A549 (cell line): Measurements from ENCODE around the gene THY1.

Experiments used
- HDAC2 ChIP-seq: fragments of 200-600 bp; sonication (generic); IDR thresholded peaks from 2 replicates; pipeline ENCODE4 v1.6.1; 2016
- HEYL ChIP-seq: fragments of 250-450 bp; sonication (Bioruptor Pico); IDR thresholded peaks from 2 replicates; pipeline ENCODE4 v1.8.0; 2021; ENCODE audit warnings: mild to moderate bottlenecking, moderate library complexity
- MYC ChIP-seq: IDR thresholded peaks from 2 replicates; pipeline ENCODE4 v1.6.1; 2012; ENCODE audit warnings: mild to moderate bottlenecking, inconsistent platforms, low read length, improper control_type of control experiment, borderline replicate concordance
- POLR2A ChIP-seq: IDR thresholded peaks from 2 replicates; pipeline ENCODE4 v1.6.1; 2012; ENCODE audit warnings: mild to moderate bottlenecking, low read length
- TF ChIP-seq, protein P1 (sequence below): fragments of 450-650 bp; IDR thresholded peaks from 2 replicates; pipeline ENCODE4 v1.6.1; 2014; ENCODE audit warnings: antibody characterized with exemption
- TF ChIP-seq, protein P2 (sequence below): fragments of >200 bp; sonication (Bioruptor Twin); formaldehyde crosslinking; IDR thresholded peaks from 3 replicates; pipeline ENCODE4 v1.5.1; 2016
- TF ChIP-seq, protein P3 (sequence below): fragments of 200-600 bp; sonication (generic); IDR thresholded peaks from 2 replicates; pipeline ENCODE4 v1.6.1; 2016; ENCODE audit warnings: antibody characterized with exemption, mild to moderate bottlenecking, moderate library complexity

DNA sequence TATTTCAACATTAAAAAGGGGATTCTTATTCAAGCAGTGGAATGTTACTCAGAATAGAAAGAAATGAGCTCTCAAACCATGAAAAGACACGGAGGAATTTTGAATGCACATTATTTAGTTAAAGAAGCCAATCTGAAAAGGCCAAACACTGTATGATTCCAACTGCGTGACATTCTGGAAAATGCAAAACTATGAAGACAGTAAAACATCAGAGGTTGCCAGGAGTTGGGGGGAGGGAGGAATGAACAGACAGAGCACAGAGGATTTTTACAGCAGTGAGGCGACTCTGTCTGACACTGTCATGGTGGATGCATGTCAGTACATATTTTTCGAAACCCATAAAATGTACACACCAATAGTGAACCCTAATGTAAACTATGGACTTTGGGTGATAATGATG, 22.9 kb upstream of the THY1 start:
- TF ChIP-seq, protein P1, sequence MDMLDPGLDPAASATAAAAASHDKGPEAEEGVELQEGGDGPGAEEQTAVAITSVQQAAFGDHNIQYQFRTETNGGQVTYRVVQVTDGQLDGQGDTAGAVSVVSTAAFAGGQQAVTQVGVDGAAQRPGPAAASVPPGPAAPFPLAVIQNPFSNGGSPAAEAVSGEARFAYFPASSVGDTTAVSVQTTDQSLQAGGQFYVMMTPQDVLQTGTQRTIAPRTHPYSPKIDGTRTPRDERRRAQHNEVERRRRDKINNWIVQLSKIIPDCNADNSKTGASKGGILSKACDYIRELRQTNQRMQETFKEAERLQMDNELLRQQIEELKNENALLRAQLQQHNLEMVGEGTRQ: no peak
- TF ChIP-seq POLR2A (no peak), MYC (no peak), HDAC2 (no peak), HEYL (no peak)
- TF ChIP-seq, protein P2, sequence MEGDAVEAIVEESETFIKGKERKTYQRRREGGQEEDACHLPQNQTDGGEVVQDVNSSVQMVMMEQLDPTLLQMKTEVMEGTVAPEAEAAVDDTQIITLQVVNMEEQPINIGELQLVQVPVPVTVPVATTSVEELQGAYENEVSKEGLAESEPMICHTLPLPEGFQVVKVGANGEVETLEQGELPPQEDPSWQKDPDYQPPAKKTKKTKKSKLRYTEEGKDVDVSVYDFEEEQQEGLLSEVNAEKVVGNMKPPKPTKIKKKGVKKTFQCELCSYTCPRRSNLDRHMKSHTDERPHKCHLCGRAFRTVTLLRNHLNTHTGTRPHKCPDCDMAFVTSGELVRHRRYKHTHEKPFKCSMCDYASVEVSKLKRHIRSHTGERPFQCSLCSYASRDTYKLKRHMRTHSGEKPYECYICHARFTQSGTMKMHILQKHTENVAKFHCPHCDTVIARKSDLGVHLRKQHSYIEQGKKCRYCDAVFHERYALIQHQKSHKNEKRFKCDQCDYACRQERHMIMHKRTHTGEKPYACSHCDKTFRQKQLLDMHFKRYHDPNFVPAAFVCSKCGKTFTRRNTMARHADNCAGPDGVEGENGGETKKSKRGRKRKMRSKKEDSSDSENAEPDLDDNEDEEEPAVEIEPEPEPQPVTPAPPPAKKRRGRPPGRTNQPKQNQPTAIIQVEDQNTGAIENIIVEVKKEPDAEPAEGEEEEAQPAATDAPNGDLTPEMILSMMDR: no peak
- TF ChIP-seq, protein P3, sequence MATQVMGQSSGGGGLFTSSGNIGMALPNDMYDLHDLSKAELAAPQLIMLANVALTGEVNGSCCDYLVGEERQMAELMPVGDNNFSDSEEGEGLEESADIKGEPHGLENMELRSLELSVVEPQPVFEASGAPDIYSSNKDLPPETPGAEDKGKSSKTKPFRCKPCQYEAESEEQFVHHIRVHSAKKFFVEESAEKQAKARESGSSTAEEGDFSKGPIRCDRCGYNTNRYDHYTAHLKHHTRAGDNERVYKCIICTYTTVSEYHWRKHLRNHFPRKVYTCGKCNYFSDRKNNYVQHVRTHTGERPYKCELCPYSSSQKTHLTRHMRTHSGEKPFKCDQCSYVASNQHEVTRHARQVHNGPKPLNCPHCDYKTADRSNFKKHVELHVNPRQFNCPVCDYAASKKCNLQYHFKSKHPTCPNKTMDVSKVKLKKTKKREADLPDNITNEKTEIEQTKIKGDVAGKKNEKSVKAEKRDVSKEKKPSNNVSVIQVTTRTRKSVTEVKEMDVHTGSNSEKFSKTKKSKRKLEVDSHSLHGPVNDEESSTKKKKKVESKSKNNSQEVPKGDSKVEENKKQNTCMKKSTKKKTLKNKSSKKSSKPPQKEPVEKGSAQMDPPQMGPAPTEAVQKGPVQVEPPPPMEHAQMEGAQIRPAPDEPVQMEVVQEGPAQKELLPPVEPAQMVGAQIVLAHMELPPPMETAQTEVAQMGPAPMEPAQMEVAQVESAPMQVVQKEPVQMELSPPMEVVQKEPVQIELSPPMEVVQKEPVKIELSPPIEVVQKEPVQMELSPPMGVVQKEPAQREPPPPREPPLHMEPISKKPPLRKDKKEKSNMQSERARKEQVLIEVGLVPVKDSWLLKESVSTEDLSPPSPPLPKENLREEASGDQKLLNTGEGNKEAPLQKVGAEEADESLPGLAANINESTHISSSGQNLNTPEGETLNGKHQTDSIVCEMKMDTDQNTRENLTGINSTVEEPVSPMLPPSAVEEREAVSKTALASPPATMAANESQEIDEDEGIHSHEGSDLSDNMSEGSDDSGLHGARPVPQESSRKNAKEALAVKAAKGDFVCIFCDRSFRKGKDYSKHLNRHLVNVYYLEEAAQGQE: no peak
